Right renal cortex interstitium (tissue), 3 donors: ENCODE results near the gene SP3. TPM values are rescaled to one million over a fixed set of nuclear protein-coding genes. Genes with fewer than 3 reads are reported as not detected.
A peak's percentile ranks its signal among the peaks of the same experiment; 100 is the strongest.

ENCODE experiments used
- DNase-seq, 3 donors: peaks; one replicate each; pipeline ENCODE4 v3.0.0-alpha.2; 2013; ENCODE audit warnings: low read depth in 3 of 3, low spot score in 2 of 3
- polyA plus RNA-seq, 3 donors: library from polyadenylated mRNA; unstranded; fragments of 120-200 nt; gene quantifications; one replicate each; pipeline ENCODE4 v1.2.1, GENCODE V29; 2013; ENCODE audit not compliant: insufficient read length in 3 of 3

The SP3 gene
- polyA plus RNA-seq, 3 donors: 119 to 134 (median 128) TPM

GRCh38 chr2:173970516-173970924 is 5.3 kb upstream of the SP3 start:
- no peak for DNase-seq

- DNase-seq: no peak
These were observed 4.7 kb upstream of the SP3 start for GRCh38 chr2:173969886-173970285.

- DNase-seq: no peak
These were observed 3.4 kb upstream of the SP3 start for GRCh38 chr2:173968551-173968950.

- DNase-seq: no peak
These were observed 1.3 kb upstream of the SP3 start for GRCh38 chr2:173966274-173967098.

GRCh38 chr2:173964565-173965371 is 405 bp downstream of the SP3 start:
- DNase-seq: peak; percentile 40 to 74 (median 63)

GRCh38 chr2:173963817-173964564 is 1.2 kb downstream of the SP3 start:
- peak; percentile 56 to 72 (median 72) for DNase-seq

GRCh38 chr2:173963323-173963816 is 1.8 kb downstream of the SP3 start:
- peak; percentile 48 to 61 (median 53) for DNase-seq

- DNase-seq: no peak
These were observed 2.5 kb downstream of the SP3 start for GRCh38 chr2:173962583-173963110.

GRCh38 chr2:173962031-173962430 is 3.1 kb downstream of the SP3 start:
- no peak for DNase-seq

- no peak for DNase-seq
These were observed 3.8 kb downstream of the SP3 start for GRCh38 chr2:173961346-173961705.

GRCh38 chr2:173959909-173960308 is 5.3 kb downstream of the SP3 start:
- no peak for DNase-seq

GRCh38 chr2:173959358-173959884 is 5.8 kb downstream of the SP3 start:
- no peak for DNase-seq

- no peak for DNase-seq
These were observed 6.9 kb downstream of the SP3 start for GRCh38 chr2:173958198-173958846.

- no peak for DNase-seq
These were observed 7.7 kb downstream of the SP3 start for GRCh38 chr2:173957517-173957916.

GRCh38 chr2:173956454-173956853 is 8.7 kb downstream of the SP3 start:
- no peak for DNase-seq

- no peak for DNase-seq
These were observed 9.3 kb downstream of the SP3 start for GRCh38 chr2:173955867-173956266.

GRCh38 chr2:173955004-173955403 is 10.2 kb downstream of the SP3 start:
- DNase-seq: no peak

GRCh38 chr2:173953047-173953424 is 12.1 kb downstream of the SP3 start:
- DNase-seq: no peak

GRCh38 chr2:173952267-173953046 is 12.7 kb downstream of the SP3 start:
- DNase-seq: no peak
